DND-41 (cell line): ENCODE data around the gene THOC1.
"Not testable (repeated sequence)": the region's sequence is repeated elsewhere in the genome, so short reads cannot be mapped to it uniquely, and the experiment has no call there.

Experiments
- CTCF ChIP-seq: IDR thresholded peaks from 2 replicates; pipeline ENCODE4 v1.5.1; 2012; ENCODE audit warnings: borderline replicate concordance, low read length, moderate library complexity, mild to moderate bottlenecking; ENCODE audit not compliant: poor library complexity, severe bottlenecking; ENCODE audit errors: extremely low read depth
- EZH2 ChIP-seq: IDR thresholded peaks from 3 replicates; pipeline ENCODE4 v1.6.1; 2012; ENCODE audit warnings: borderline replicate concordance, low read depth, mild to moderate bottlenecking, moderate library complexity, low read length, inconsistent platforms; ENCODE audit not compliant: severe bottlenecking

GRCh38 chr18:289970-290369, 22.1 kb upstream of the THOC1 start:
- not testable (repeated sequence) for TF ChIP-seq CTCF, EZH2
